Pancreas (tissue), 10 donors: ENCODE measurements around the gene SCML1. TPM values are rescaled to one million over a fixed set of nuclear protein-coding genes. Genes with fewer than 3 reads are reported as not detected.
A peak's percentile ranks its signal among the peaks of the same experiment; 100 is the strongest.

Experiments
- ATAC-seq, 4 donors: fragments of 200-7000 bp; cut with Tn5 transposase; one replicate each; pipeline versions ENCODE4 v1.8.0 to v1.9.1; 2020; ENCODE audit warnings: mild to moderate bottlenecking in 4 of 4, moderate library complexity in 4 of 4
- DNase-seq, 6 donors: peaks; one replicate each; pipeline ENCODE4 v3.0.0-alpha.2; 2020
- FAIRE-seq: peaks from 2 replicates; lab custom pipeline; 2012; peaks lifted over from hg19 to GRCh38; lab: Jason Lieb, UNC
- H3K27ac ChIP-seq, 4 donors: fragments of 200-600 bp; sonication (generic); 1 replicate in 3 of 4; 2 replicates in 1 of 4; pipeline versions ENCODE4 v1.5.0 to v1.8.0; 2020
- H3K27me3 ChIP-seq, 4 donors: fragments of 200-600 bp; one replicate each; pipeline ENCODE4 v1.8.0; 2021
- H3K36me3 ChIP-seq, 3 donors: fragments of 200-600 bp; sonication (generic) in 1 of 3; one replicate each; pipeline versions ENCODE4 v1.5.0 to v1.8.0; 2020 to 2021
- H3K4me1 ChIP-seq, 3 donors: fragments of 200-600 bp; one replicate each; pipeline ENCODE4 v1.8.0; 2021
- H3K4me3 ChIP-seq, 4 donors: fragments of 200-600 bp; sonication (generic) in 2 of 4; one replicate each; pipeline versions ENCODE4 v1.5.0 to v1.8.0; 2020 to 2021
- H3K9me3 ChIP-seq, 4 donors: fragments of 200-600 bp; one replicate each; pipeline ENCODE4 v1.8.0; 2021
- WGBS, 2 donors: extraction: QIAGEN DNeasy Blood & Tissue Kit; methylation state at CpG; one replicate each; pipeline ENCODE4 v1.1.7; 2013; 5-methylcytosine and 5-hydroxymethylcytosine counted together
- intact Hi-C, 3 donors: fragments of 100-400 bp; cut with DNase I; formaldehyde crosslinking; loops; one replicate each; pipeline versions ENCODE4 v1.11.1 to v1.14.2; 2022
- polyA plus RNA-seq, 2 donors: library from polyadenylated mRNA; stranded (reverse); fragments of 200-250 nt; gene quantifications; one replicate each; pipeline ENCODE4 v1.2.3, GENCODE V29; 2013
- total RNA-seq, 6 donors: library from RNA; stranded (reverse); fragmentation: NEBNext Ultra II Directional in 4 of 6; extraction: Animal tissue kit (Norgen Biotek cat#: 25700) in 4 of 6; gene quantifications; one replicate each; pipeline versions ENCODE4 v1.2.1 to v1.2.4, GENCODE V29; 2021 to 2023
- TF ChIP-seq, protein P1 (sequence below), 4 donors: fragments of 200-600 bp; sonication (generic) in 3 of 4; IDR thresholded peaks; one replicate each; pipeline versions ENCODE4 v1.5.0 to v1.8.0; 2021; ENCODE audit warnings: antibody characterized with exemption in 4 of 4
- donor health status: healthy with polysubstance abuse.
- donor health status: DM: no; HTN: no; CAD: no; lungs with moderate emphysema.
- donor health status: DM: no; HTN: no; CAD: no.
- donor health status: control.
- donor health status: control.
- donor health status: Bipolar disorder and iron deficiency.
- donor health status: DM: yes; HTN: yes; CAD: no.
- donor health status: DM: no; HTN: no; CAD: no.
- donor health status: DM: no; HTN: no; CAD: no.
- donor health status: DM: yes; HTN: yes; CAD: no.

SCML1 gene
- total and polyA plus RNA-seq, 8 donors, result 3.8 to 15.5 (median 4.8) TPM

DNA sequence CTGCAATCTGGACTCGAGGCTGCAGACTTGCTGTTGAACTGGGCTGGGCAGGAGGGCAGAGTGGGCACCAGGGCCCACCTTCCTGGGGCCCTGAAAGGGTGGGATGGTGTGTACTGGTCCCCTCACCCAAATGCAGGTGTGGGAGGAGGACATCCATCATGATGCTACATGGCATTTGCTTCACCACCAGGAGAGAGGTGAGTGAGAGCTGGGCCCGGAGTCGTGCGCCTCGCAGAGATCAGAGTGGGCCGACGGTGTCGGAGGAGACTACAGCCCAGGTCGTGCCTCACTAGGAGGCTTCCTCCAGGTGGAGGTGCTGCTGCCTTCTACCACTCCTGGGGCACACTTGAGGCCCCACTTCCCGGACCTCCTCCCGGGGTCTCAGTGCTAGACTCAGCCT, 50.3 kb downstream of the SCML1 start:
- no peaks in the 10 kb centered on the region for H3K4me1 ChIP-seq
- TF ChIP-seq, protein P1, sequence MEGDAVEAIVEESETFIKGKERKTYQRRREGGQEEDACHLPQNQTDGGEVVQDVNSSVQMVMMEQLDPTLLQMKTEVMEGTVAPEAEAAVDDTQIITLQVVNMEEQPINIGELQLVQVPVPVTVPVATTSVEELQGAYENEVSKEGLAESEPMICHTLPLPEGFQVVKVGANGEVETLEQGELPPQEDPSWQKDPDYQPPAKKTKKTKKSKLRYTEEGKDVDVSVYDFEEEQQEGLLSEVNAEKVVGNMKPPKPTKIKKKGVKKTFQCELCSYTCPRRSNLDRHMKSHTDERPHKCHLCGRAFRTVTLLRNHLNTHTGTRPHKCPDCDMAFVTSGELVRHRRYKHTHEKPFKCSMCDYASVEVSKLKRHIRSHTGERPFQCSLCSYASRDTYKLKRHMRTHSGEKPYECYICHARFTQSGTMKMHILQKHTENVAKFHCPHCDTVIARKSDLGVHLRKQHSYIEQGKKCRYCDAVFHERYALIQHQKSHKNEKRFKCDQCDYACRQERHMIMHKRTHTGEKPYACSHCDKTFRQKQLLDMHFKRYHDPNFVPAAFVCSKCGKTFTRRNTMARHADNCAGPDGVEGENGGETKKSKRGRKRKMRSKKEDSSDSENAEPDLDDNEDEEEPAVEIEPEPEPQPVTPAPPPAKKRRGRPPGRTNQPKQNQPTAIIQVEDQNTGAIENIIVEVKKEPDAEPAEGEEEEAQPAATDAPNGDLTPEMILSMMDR (IDR thresholded peaks at IDR 0.05), result no peak
- H3K27ac ChIP-seq, result no peak overlapping the region
- no peaks in the 10 kb centered on the region for H3K36me3 ChIP-seq
- no peaks in the 10 kb centered on the region for H3K9me3 ChIP-seq
- peaks cover 0 to 13% (median 0%) of the 10 kb centered on the region in 4 donors for H3K27me3 ChIP-seq
- H3K4me3 ChIP-seq, result no peak overlapping the region
- DNase-seq, result no peak
- FAIRE-seq, result no peak
- no peak for ATAC-seq
- intact Hi-C loops, result no loop called here
- WGBS, 2 donors, result 81 to 85% methylated on average over 11 of the region's 11 CpGs

- TF ChIP-seq, protein P1 (IDR thresholded peaks at IDR 0.05), result peak; percentile 65 to 83 (median 78)
- DNase-seq (peak in 4 of 6 donors; percentile 2 to 72 (median 42)), FAIRE-seq (no peak), ATAC-seq (peak in 3 of 4 donors; percentile 79 to 87 (median 86))
- H3K9me3 ChIP-seq, result no peaks in the 10 kb centered on the region
- H3K4me1 ChIP-seq, result no peaks in the 10 kb centered on the region
- intact Hi-C loops, result no loop called here
- WGBS, 2 donors, result 5 to 19% methylated on average over 4 of the region's 4 CpGs
- H3K36me3 ChIP-seq, result no peaks in the 10 kb centered on the region
- no peak overlapping the region for H3K27ac ChIP-seq
- no peak overlapping the region for H3K4me3 ChIP-seq
- H3K27me3 ChIP-seq, result peaks cover 0 to 13% (median 0%) of the 10 kb centered on the region in 4 donors
Observed at GRCh38 chrX:17788439-17788838, 51.1 kb downstream of the SCML1 start.

DNA sequence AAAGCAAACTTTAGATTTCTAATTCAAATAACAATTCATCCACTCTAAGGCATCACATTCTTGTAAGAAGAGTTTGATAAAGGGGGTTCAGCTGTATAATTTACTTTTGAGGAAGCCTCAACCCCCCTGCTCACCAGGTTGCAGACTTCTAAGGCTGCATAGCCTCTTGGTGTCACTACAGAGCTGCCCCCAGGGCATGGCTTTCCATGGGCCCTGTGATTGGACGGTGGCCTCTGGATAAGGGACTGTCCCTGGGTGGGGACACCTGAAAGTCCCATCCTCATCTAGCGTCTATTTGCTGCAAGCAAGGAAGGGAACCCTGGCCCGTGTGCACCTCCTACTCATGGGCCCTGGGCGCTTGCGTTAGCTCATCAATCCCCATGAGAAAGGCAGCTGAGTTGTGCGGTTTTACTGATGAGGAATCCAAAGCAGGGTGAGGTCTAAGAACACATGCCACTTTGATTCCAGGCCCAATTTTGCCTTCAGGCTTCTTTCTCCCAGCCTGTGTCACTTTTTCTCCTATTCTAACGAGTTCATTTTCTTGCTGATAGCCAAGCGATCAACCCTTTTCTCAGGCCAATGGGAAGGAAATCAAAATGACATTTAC, 51.8 kb downstream of the SCML1 start:
- TF ChIP-seq, protein P1 (IDR thresholded peaks at IDR 0.05), result no peak
- ATAC-seq (no peak), DNase-seq (no peak), FAIRE-seq (no peak)
- H3K36me3 ChIP-seq, result no peaks in the 10 kb centered on the region
- H3K4me3 ChIP-seq, result no peak overlapping the region
- H3K27me3 ChIP-seq, result peaks cover 0 to 13% (median 0%) of the 10 kb centered on the region in 4 donors
- WGBS, 2 donors, result 68 to 75% methylated on average over 8 of the region's 8 CpGs
- no peaks in the 10 kb centered on the region for H3K9me3 ChIP-seq
- intact Hi-C loops, result no loop called here
- H3K27ac ChIP-seq, result no peak overlapping the region
- no peaks in the 10 kb centered on the region for H3K4me1 ChIP-seq

DNA sequence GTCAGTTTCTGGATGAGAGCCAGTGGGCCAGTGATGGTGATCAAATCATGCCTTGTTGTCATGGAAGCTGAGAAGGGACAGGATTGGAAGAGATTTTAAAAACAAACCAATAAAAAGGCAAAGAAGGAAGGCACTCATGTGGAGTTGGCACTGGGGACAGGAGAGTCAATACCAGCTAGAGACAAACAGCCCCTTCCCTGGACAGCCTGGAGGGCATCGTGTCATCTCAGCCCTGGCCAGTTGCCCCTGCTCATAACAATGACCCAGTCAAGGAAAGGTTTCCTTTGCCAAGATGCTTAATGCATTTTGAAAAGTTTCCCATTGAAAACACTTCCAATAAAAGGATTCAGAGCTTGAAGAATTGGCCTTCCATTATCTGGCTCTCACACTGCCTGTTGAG, 55.5 kb downstream of the SCML1 start:
- 47 to 52% methylated on average over 1 of the region's 1 CpG for WGBS, 2 donors
- Histone ChIP-seq H3K4me1 (no peaks in the 10 kb centered on the region), H3K9me3 (no peaks in the 10 kb centered on the region), H3K4me3 (no peak overlapping the region), H3K36me3 (no peaks in the 10 kb centered on the region), H3K27me3 (peaks cover 0 to 13% (median 0%) of the 10 kb centered on the region in 4 donors), H3K27ac (no peak overlapping the region)
- TF ChIP-seq, protein P1 (IDR thresholded peaks at IDR 0.05), result no peak
- no peak for FAIRE-seq
- ATAC-seq, result no peak
- DNase-seq, result no peak
- intact Hi-C loops, result no loop called here

- Histone ChIP-seq H3K4me3 (no peak overlapping the region), H3K27ac (no peak overlapping the region), H3K36me3 (no peaks in the 10 kb centered on the region), H3K27me3 (no peaks in the 10 kb centered on the region), H3K9me3 (no peaks in the 10 kb centered on the region), H3K4me1 (no peaks in the 10 kb centered on the region)
- no peak for ATAC-seq
- no peak for FAIRE-seq
- DNase-seq, result no peak
- TF ChIP-seq, protein P1 (IDR thresholded peaks at IDR 0.05), result no peak
- intact Hi-C loops, result no loop called here
- 92 to 96% methylated on average over 4 of the region's 4 CpGs for WGBS, 2 donors
Observed at GRCh38 chrX:17798921-17799320, 61.6 kb downstream of the SCML1 start.
